Fibroblast of mammary gland (primary cell): ENCODE measurements around the gene SLC22A12.

Experiments used
- DNase-seq: peaks from one replicate; pipeline ENCODE4 v3.0.0-alpha.2; 2010; ENCODE audit warnings: low read depth
- H3K4me3 ChIP-seq: 2 replicates; pipeline ENCODE4 v1.5.1; 2011; ENCODE audit warnings: low read depth, mild to moderate bottlenecking, low read length, moderate library complexity; ENCODE audit not compliant: control insufficient read depth
- TF ChIP-seq, protein P1 (sequence below): conservative IDR thresholded peaks from 2 replicates; pipeline ENCODE4 v1.5.1; 2011; ENCODE audit warnings: low read depth, low read length, inconsistent platforms; ENCODE audit not compliant: control insufficient read depth, insufficient read depth

The SLC22A12 gene

DNA sequence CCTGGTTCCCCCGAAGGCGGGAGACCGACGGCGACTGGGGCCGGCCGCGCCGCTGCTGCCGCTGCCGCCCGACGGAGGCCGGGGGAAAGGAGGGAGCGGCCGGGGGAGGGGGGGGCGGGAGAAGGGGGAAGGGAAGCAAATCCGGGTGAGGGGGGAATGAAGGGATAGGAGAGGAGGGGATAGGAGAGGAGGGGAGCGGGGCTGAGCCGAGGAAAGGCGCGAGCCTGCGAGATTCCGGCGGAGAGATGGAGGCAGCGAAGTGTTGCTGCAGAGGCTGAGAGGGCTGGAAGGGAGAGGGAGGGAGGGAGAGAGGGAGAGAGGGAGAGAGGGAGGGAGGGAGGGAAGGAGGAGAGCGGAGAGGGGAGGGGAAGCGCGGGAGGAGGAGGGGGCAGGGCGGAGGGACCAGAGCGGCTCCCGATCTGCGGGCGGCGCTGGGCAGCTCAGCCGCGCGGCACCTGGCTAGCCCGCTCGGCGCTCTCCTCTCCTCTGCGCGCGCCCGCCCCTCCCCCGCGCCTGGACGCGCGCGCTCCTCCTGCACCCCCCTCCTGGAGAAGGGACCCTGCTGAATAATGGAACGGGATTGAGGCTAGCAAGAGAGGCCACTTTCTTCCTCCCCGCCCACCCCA is 52.3 kb downstream of the SLC22A12 start:
- TF ChIP-seq, protein P1, sequence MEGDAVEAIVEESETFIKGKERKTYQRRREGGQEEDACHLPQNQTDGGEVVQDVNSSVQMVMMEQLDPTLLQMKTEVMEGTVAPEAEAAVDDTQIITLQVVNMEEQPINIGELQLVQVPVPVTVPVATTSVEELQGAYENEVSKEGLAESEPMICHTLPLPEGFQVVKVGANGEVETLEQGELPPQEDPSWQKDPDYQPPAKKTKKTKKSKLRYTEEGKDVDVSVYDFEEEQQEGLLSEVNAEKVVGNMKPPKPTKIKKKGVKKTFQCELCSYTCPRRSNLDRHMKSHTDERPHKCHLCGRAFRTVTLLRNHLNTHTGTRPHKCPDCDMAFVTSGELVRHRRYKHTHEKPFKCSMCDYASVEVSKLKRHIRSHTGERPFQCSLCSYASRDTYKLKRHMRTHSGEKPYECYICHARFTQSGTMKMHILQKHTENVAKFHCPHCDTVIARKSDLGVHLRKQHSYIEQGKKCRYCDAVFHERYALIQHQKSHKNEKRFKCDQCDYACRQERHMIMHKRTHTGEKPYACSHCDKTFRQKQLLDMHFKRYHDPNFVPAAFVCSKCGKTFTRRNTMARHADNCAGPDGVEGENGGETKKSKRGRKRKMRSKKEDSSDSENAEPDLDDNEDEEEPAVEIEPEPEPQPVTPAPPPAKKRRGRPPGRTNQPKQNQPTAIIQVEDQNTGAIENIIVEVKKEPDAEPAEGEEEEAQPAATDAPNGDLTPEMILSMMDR: no peak
- no peak overlapping the region for H3K4me3 ChIP-seq
- no peak for DNase-seq

DNA sequence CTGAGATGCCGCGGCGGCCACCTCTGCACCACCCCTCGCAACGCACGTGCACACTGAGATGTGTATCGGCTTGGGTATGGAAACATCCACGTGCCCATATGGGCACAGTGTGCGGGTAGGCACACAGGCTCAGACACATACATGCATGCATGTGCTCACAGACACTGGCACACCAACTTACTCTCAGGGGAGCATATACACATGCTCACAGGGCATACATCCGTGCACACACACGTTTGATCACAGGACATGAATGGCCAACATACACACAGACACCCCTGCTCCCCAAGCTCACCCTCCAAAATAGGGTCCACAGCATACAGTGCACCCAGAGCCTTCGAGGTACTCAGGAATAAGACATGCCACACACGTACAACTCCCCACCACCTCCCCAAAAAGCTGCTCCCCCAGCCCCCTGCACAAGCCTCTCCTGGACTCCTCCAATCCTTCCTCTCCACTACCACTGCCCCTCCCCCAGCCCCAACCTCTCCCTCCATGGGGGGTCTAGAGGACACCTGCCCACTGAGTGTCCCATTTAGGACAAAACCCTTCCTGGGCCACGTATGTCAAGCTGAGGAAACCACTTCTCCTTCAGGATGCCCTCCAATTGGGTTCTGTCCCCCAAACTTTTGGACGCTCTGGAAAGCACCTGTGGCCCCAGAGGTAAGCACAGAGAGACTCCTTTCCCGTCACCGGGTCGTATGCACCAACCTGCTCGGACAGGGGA is 53.1 kb downstream of the SLC22A12 start:
- DNase-seq: no peak
- no peak overlapping the region for H3K4me3 ChIP-seq
- TF ChIP-seq, protein P1: no peak

DNA sequence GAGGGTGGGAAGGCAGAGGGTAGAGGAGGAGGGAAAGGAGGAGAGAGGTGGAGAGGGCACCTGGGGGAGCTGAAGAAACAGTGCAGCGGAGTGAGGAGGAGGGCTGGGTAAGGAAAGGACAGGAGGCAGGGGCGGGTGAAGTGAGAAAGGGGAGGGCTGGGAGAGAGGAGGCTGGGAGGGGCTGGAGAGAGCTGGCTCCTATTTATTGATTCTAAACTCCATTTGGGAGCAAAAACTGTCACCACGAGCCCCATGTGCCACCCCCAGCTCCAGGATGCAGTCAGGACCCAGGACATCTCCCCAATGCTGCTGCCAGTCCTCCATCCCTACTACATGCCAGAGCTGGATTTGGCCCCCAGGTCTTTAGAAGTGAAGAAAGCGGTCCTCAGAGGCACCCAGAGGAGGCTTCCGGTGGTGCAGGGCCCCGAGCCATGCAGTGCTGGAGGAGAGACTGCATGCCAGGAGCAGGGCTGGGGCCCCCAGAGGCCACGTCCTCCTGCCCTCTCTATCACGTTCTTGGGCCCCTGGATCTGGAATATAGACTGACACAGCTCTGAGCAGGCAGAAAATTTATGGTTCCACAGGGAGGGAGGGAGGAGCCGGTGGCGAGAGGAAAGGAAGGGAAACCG is 53.7 kb downstream of the SLC22A12 start:
- TF ChIP-seq, protein P1: peak; percentile 2
- no peak overlapping the region for H3K4me3 ChIP-seq
- DNase-seq: no peak

DNA sequence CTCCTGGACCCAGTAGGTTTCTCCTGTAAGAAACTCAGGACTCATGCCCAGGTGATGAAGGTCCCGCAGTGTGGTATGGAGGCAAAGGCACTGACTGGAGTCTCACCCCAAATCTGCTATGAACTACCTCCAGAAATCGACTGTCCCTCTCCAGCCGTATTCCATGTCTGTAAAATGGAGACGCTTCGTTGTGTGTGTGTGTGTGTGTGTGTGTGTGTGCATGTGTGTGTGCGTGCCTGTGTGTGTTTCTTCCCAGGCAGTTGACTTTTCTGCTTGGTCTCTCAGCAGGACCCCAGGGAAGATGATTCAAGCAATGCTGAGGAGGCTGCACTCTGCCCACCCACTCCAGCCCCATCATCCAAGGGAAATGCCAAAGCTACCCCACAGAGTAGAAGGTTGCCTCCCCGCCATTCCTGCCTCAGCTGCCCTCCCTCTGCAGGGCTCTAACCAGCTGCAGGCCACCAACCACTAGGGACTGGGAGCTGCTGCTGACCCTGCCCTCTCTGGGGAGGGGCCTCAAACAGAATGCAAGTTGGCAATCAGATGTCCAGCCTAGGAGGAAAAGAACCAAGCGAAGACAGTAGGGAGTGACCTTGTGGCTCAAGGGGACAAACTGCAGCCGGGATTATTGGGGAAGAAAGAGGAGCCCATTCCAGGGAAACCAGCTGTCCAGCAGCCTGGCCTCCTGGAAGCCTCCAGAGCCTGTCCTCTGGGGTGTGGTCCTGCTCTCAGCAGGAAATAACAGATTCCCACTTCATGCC is 56.2 kb downstream of the SLC22A12 start:
- H3K4me3 ChIP-seq: no peak overlapping the region
- DNase-seq: no peak

DNA sequence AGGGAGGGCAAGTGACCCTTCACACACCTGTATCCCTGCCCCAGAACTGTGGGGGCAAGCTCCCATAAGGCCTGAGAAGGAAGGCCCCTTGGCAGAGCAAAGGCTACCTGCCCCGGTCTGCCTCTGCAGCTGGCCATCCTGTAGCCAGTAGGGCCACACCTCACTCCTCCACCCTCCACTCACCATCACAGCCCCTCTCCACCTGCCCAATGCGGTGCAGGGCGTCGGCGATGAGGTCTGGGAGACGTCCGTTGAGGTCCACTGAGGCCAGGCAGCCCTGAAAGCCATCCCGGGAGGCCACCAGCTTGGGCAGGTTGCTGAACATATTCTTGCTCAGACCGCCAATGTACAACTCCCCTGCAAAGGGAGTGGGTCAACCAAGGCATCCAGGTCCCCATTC is 57.5 kb downstream of the SLC22A12 start:
- TF ChIP-seq, protein P1: no peak
- no peak for DNase-seq
- no peak overlapping the region for H3K4me3 ChIP-seq

More for the DNA sequence above, 56.2 kb downstream of the SLC22A12 start:
- TF ChIP-seq, protein P1: no peak

DNA sequence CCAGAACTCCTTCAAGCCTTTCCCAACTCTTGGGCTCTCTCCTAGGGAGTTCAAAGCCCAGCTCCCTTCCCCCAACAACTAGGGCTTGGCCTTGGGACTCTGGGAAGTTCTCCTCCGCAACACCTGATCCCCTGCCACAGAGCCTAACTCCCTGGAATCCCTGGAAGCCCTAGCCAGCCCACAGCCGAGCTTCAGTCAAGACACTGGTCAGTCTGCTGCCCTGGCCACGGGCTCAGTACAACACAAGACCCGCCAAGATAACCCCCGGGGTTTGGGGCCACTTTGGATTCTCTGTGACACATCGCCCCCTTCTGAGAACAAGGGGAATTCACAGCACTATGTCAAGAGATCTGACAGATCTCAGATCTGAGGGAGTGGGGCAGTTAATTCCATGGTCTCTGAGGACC is 58.3 kb downstream of the SLC22A12 start:
- TF ChIP-seq, protein P1: peak; percentile 59
- no peak overlapping the region for H3K4me3 ChIP-seq
- peak; percentile 25 for DNase-seq
